OCI-LY7 (cell line): ENCODE measurements around the gene CELF1.

Experiments
- EZH2phosphoT487 ChIP-seq: fragments of 200-600 bp; sonication (generic); IDR thresholded peaks from 2 replicates; pipeline ENCODE4 v1.6.1; 2018; ENCODE audit warnings: low read depth, borderline replicate concordance, mild to moderate bottlenecking, mixed run types, antibody characterized with exemption, low read length, moderate library complexity, mixed read lengths
- TF ChIP-seq, protein P1 (sequence below): fragments of 200-600 bp; sonication (generic); conservative IDR thresholded peaks from 2 replicates; pipeline ENCODE4 v1.5.1; 2014; ENCODE audit warnings: mild to moderate bottlenecking, antibody characterized with exemption, low read length, moderate library complexity, mixed read lengths

DNA sequence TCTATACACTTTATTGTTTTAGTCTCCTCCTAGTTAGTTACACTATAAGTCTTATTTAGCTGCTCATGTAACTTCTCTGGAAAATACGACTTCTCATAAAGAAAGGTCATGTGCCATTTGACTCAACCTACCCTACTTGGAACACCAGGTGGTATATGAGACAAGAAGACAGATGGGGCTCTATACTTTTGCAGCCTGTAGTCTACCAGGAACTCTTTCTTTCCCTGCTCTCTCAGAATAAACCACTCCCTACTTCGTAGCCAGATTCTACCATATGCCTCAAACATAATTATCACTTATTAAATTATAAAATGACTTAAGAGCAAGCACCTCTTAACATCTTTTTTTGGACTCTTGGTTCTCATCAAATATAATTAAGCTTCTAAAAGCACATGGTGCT is 65.5 kb downstream of the CELF1 start:
- TF ChIP-seq, protein P1, sequence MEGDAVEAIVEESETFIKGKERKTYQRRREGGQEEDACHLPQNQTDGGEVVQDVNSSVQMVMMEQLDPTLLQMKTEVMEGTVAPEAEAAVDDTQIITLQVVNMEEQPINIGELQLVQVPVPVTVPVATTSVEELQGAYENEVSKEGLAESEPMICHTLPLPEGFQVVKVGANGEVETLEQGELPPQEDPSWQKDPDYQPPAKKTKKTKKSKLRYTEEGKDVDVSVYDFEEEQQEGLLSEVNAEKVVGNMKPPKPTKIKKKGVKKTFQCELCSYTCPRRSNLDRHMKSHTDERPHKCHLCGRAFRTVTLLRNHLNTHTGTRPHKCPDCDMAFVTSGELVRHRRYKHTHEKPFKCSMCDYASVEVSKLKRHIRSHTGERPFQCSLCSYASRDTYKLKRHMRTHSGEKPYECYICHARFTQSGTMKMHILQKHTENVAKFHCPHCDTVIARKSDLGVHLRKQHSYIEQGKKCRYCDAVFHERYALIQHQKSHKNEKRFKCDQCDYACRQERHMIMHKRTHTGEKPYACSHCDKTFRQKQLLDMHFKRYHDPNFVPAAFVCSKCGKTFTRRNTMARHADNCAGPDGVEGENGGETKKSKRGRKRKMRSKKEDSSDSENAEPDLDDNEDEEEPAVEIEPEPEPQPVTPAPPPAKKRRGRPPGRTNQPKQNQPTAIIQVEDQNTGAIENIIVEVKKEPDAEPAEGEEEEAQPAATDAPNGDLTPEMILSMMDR: no peak
- TF ChIP-seq EZH2phosphoT487: no peak
